OCI-LY3 (cell line): ENCODE data around the gene PACSIN2.

Experiments
- H2AFZ ChIP-seq: fragments of 200-600, 300-600 bp; shearing (Covaris generic); 2 replicates; pipeline ENCODE4 v1.6.0; 2014; ENCODE audit warnings: antibody characterized with exemption, low read depth, low read length
- H3K27ac ChIP-seq: fragments of 200-600, 300-600 bp; sonication (generic); 2 replicates; pipeline ENCODE4 v1.5.1; 2014; ENCODE audit warnings: mild to moderate bottlenecking, low read length, moderate library complexity, mixed read lengths
- H3K27me3 ChIP-seq: fragments of 200-600, 300-600 bp; sonication (generic); 2 replicates; pipeline ENCODE4 v1.6.1; 2014; ENCODE audit warnings: low read depth, low read length, mixed read lengths
- H3K36me3 ChIP-seq: fragments of 200-600, 300-600 bp; sonication (generic); replicated peaks from 2 replicates; pipeline ENCODE3; 2014; ENCODE audit warnings: low read depth, low read length, mixed read lengths
- H3K4me1 ChIP-seq: fragments of 300-600, 200-600 bp; sonication (generic); 2 replicates; pipeline ENCODE4 v1.6.1; 2014; ENCODE audit warnings: low read length, mixed read lengths
- H3K4me2 ChIP-seq: fragments of 200-600, 300-600 bp; sonication (generic); 2 replicates; pipeline ENCODE4 v1.6.1; 2014; ENCODE audit warnings: low read length, mixed read lengths
- H3K4me3 ChIP-seq: fragments of 300-600, 200-600 bp; sonication (generic); 2 replicates; pipeline ENCODE4 v1.5.1; 2014; ENCODE audit warnings: antibody characterized with exemption, mild to moderate bottlenecking, low read length, moderate library complexity
- H3K79me2 ChIP-seq: fragments of 300-600, 200-600 bp; shearing (Covaris generic); 2 replicates; pipeline ENCODE4 v1.6.1; 2014; ENCODE audit warnings: mild to moderate bottlenecking, low read length, mixed read lengths
- H3K9ac ChIP-seq: fragments of 300-600, 200-600 bp; shearing (Covaris generic); 2 replicates; pipeline ENCODE4 v1.6.0; 2014; ENCODE audit warnings: mild to moderate bottlenecking, low read length, moderate library complexity
- H3K9me3 ChIP-seq: fragments of 200-600, 300-600 bp; shearing (Covaris generic); 2 replicates; pipeline ENCODE4 v1.6.1; 2014; ENCODE audit warnings: low read length, mixed read lengths; ENCODE audit not compliant: insufficient read depth
- H4K20me1 ChIP-seq: fragments of 200-600, 300-600 bp; sonication (generic); 2 replicates; pipeline ENCODE4 v1.6.1; 2016; ENCODE audit warnings: low read length, mixed read lengths; ENCODE audit not compliant: insufficient read depth
- CTCF ChIP-seq: fragments of 200-600, 300-600 bp; sonication (generic); IDR thresholded peaks from 2 replicates; pipeline ENCODE4 v1.5.1; 2014; ENCODE audit warnings: antibody characterized with exemption, low read length, low read depth
- EZH2phosphoT487 ChIP-seq: fragments of 200-600 bp; shearing (Covaris generic); IDR thresholded peaks from 2 replicates; pipeline ENCODE4 v1.6.1; 2018; ENCODE audit warnings: antibody characterized with exemption, mixed run types, low read depth

Gene PACSIN2

DNA sequence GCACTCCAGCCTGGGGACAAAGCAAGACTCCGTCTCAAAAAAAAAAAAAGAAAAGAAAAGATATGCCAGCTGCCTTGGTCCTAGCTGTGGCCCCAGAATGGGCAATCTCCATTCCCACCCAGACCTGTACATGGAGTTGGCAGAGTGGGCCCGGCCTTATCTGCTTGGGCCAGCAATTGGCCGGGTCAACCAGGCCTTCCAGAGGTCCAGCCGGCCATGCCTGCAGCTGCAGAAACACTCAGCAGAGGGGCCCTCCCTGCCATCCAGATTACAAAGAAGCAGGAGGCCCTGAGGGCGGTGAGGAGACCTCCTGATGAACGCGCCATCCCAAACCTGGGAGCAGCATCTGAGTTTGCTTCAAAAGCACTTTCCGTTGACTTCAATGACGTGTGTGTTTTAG is 131.0 kb downstream of the PACSIN2 start:
- 0 out of 2 replicates have a peak, but pooled peaks cover 3% of the 10 kb centered on the region for H4K20me1 ChIP-seq
- no peak overlapping the region for H3K27ac ChIP-seq
- H3K4me2 ChIP-seq = no peak overlapping the region
- H3K4me1 ChIP-seq = peaks cover 41% of the 10 kb centered on the region
- TF ChIP-seq EZH2phosphoT487 (no peak), CTCF (no peak)
- no peak overlapping the region for H2AFZ ChIP-seq
- no peaks in the 10 kb centered on the region for H3K79me2 ChIP-seq
- H3K9me3 ChIP-seq = no peaks in the 10 kb centered on the region
- H3K36me3 ChIP-seq = peaks cover 67% of the 10 kb centered on the region
- no peak overlapping the region for H3K9ac ChIP-seq
- no peaks in the 10 kb centered on the region for H3K27me3 ChIP-seq
- no peak overlapping the region for H3K4me3 ChIP-seq

GRCh38 chr22:42883121-42883520 is 131.8 kb downstream of the PACSIN2 start:
- H3K4me2 ChIP-seq = peak overlapping the region; percentile 61
- H3K27me3 ChIP-seq = no peaks in the 10 kb centered on the region
- H3K36me3 ChIP-seq = peaks cover 66% of the 10 kb centered on the region
- no peaks in the 10 kb centered on the region for H3K9me3 ChIP-seq
- TF ChIP-seq CTCF = no peak
- no peak for TF ChIP-seq EZH2phosphoT487
- H3K4me3 ChIP-seq = no peak overlapping the region
- no peaks in the 10 kb centered on the region for H3K79me2 ChIP-seq
- peaks cover 32% of the 10 kb centered on the region for H3K4me1 ChIP-seq
- H3K27ac ChIP-seq = peak overlapping the region; percentile 65
- H3K9ac ChIP-seq = peak overlapping the region; percentile 33; the same call in 1 of the 2 replicates
- 0 out of 2 replicates have a peak, but pooled peaks cover 3% of the 10 kb centered on the region for H4K20me1 ChIP-seq
- H2AFZ ChIP-seq = no peak overlapping the region

GRCh38 chr22:42881982-42882656 is 132.8 kb downstream of the PACSIN2 start:
- Histone ChIP-seq H3K4me3 (peak overlapping the region; percentile 28), H3K9me3 (no peaks in the 10 kb centered on the region), H3K9ac (peak overlapping the region; percentile 33), H3K79me2 (no peaks in the 10 kb centered on the region), H3K27me3 (no peaks in the 10 kb centered on the region), H3K27ac (peak overlapping the region; percentile 65), H3K36me3 (peaks cover 62% of the 10 kb centered on the region), H4K20me1 (0 out of 2 replicates have a peak, but pooled peaks cover 3% of the 10 kb centered on the region), H3K4me2 (peak overlapping the region; percentile 61), H3K4me1 (peaks cover 26% of the 10 kb centered on the region), H2AFZ (no peak overlapping the region)
- TF ChIP-seq EZH2phosphoT487 (no peak), CTCF (peak; percentile 28; the same call in 1 of the 2 replicates)

- Histone ChIP-seq H3K4me2 (no peak overlapping the region), H3K4me3 (no peak overlapping the region), H3K9me3 (no peaks in the 10 kb centered on the region), H4K20me1 (0 out of 2 replicates have a peak, but pooled peaks cover 3% of the 10 kb centered on the region), H3K27me3 (no peaks in the 10 kb centered on the region), H3K4me1 (peaks cover 26% of the 10 kb centered on the region), H3K9ac (no peak overlapping the region), H2AFZ (no peak overlapping the region), H3K27ac (no peak overlapping the region), H3K79me2 (no peaks in the 10 kb centered on the region), H3K36me3 (peaks cover 63% of the 10 kb centered on the region)
- no peak for TF ChIP-seq CTCF
- no peak for TF ChIP-seq EZH2phosphoT487
Observed at GRCh38 chr22:42881298-42881697, 133.7 kb downstream of the PACSIN2 start.
